GM10248 (cell line): Measurements from ENCODE around the gene TGFBI.

Experiments used
- CTCF ChIA-PET: fragments of 300-600 bp; sonication (Branson Sonifier 250); formaldehyde crosslinking; extraction: SDS; loops from one replicate; lab custom pipeline; 2021; ENCODE audit warnings: antibody characterized with exemption; lab: Yijun Ruan, JAX
- POLR2A ChIA-PET: fragments of 350-650 bp; sonication (Branson Sonifier 250); formaldehyde crosslinking; extraction: SDS; loops from one replicate; lab custom pipeline; 2020; ENCODE audit warnings: antibody characterized with exemption; lab: Yijun Ruan, JAX
- DNase-seq: peaks from one replicate; pipeline ENCODE4 v3.0.0; 2012; ENCODE audit errors: extremely low spot score
- CTCF ChIP-seq: IDR thresholded peaks from 2 replicates; pipeline ENCODE4 v1.5.1; 2012; ENCODE audit warnings: mild to moderate bottlenecking, low read depth; ENCODE audit errors: extremely low read depth, missing control alignments, control extremely low read depth

The TGFBI gene

GRCh38 chr5:136028090-136028489 lies 698 bp upstream of the TGFBI start:
- no peak for DNase-seq
- ChIA-PET POLR2A (no interaction called here), CTCF (interaction anchor here (1.1 to 1.4 kb wide), 2 partner anchors 25 to 26 kb away, joined by 3 to 4 read pairs; no protein-coding TSS in a partner anchor)
- no peak for TF ChIP-seq CTCF

- CTCF ChIA-PET, result no interaction called here
- no peak for DNase-seq
- POLR2A ChIA-PET, result no interaction called here
- TF ChIP-seq CTCF, result no peak
Observed at GRCh38 chr5:136030252-136030651, 1.5 kb downstream of the TGFBI start.

GRCh38 chr5:136030956-136031611 lies 2.3 kb downstream of the TGFBI start:
- CTCF ChIA-PET, result interaction anchor here (1.0 kb wide), 1 partner anchor 31 kb away, joined by 3 read pairs; no protein-coding TSS in a partner anchor
- POLR2A ChIA-PET, result no interaction called here
- DNase-seq, result no peak
- TF ChIP-seq CTCF, result no peak

GRCh38 chr5:136031711-136032110 lies 2.9 kb downstream of the TGFBI start:
- DNase-seq, result no peak
- POLR2A ChIA-PET, result no interaction called here
- TF ChIP-seq CTCF, result no peak
- CTCF ChIA-PET, result interaction anchor here (1.0 kb wide), 1 partner anchor 30 kb away, joined by 3 read pairs; no protein-coding TSS in a partner anchor

GRCh38 chr5:136032564-136032963 lies 3.8 kb downstream of the TGFBI start:
- ChIA-PET CTCF (no interaction called here), POLR2A (no interaction called here)
- DNase-seq, result no peak
- no peak for TF ChIP-seq CTCF

- ChIA-PET POLR2A (no interaction called here), CTCF (interaction anchor here (1.5 to 1.6 kb wide), 2 partner anchors 10 to 47 kb away, joined by 3 to 4 read pairs; no protein-coding TSS in a partner anchor)
- no peak for DNase-seq
- no peak for TF ChIP-seq CTCF
Observed at GRCh38 chr5:136033234-136033633, 4.4 kb downstream of the TGFBI start.
